K562 treated with DMSO at 1 percent for 12 hours (cell line): Measurements from ENCODE around the gene ZNF174. TPM values are rescaled to one million over a fixed set of nuclear protein-coding genes. Genes with fewer than 3 reads are reported as not detected.

Experiments
- total RNA-seq: library from RNA; unstranded; fragments of 300-600 nt; gene quantifications from 2 replicates; pipeline ENCODE4 v1.2.3, GENCODE V29; 2022; ENCODE audit not compliant: insufficient read depth

Gene ZNF174
- total RNA-seq = 13.1 and 21.1 TPM in 2 replicates

GRCh38 chr16:3400779-3401688, at the start of gene ZNF174, which contains the start of gene ZSCAN32:
Gene ZNF174, plus strand, starts transcription at chr16:3401215. Its CDS starts 790 bp downstream, at chr16:3402005.
Gene ZSCAN32, minus strand, starts transcription at chr16:3401004. Its CDS starts 3,447 bp downstream, at chr16:3397557.

GRCh38 chr16:3355589-3355988, 45.4 kb upstream of the ZNF174 start, which contains the start of gene OR2C1:
Gene OR2C1, plus strand, starts transcription at chr16:3355889. Its CDS starts 52 bp downstream, at chr16:3355941.

GRCh38 chr16:3443108-3444031, 42.4 kb downstream of the ZNF174 start, which contains the start of the genes NAA60 and ZNF597:
Gene NAA60, plus strand, starts transcription at chr16:3443680. Its CDS starts 32,548 bp downstream, at chr16:3476228.
Gene ZNF597, minus strand, starts transcription at chr16:3443504. Its CDS starts 351 bp downstream, at chr16:3443153.

Other genes with a start within 250 kb of the ZNF174 start
- gene OR1F1, start 213.0 kb upstream of the ZNF174 start, total RNA-seq = not detected in 2 replicates
- gene ZNF200, start 166.1 kb upstream of the ZNF174 start, total RNA-seq = 6.1 and 9.9 TPM in 2 replicates
- gene MEFV, start 144.6 kb upstream of the ZNF174 start, total RNA-seq = not detected in 2 replicates
- 36.1 and 40.4 TPM in 2 replicates for gene ZNF263, start 117.7 kb upstream of the ZNF174 start, total RNA-seq
- gene TIGD7, start 95.8 kb upstream of the ZNF174 start, total RNA-seq = 1.2 and 3.8 TPM in 2 replicates
- gene ZNF75A, start 95.7 kb upstream of the ZNF174 start, total RNA-seq = 4.2 and 10.1 TPM in 2 replicates
- gene OR2C1, start 45.3 kb upstream of the ZNF174 start, total RNA-seq = not detected in 2 replicates
- gene ZSCAN32, start 211 bp upstream of the ZNF174 start, total RNA-seq = 6.8 and 15.8 TPM in 2 replicates
- gene ZNF597, start 42.3 kb downstream of the ZNF174 start, total RNA-seq = 0.47 TPM in 1 of 2 replicates, not detected in the other
- 36.0 and 48.2 TPM in 2 replicates for gene NAA60, start 42.5 kb downstream of the ZNF174 start, total RNA-seq
- not detected in 2 replicates for gene C16orf90, start 94.3 kb downstream of the ZNF174 start, total RNA-seq
- gene CLUAP1, start 99.8 kb downstream of the ZNF174 start, total RNA-seq = 2.1 and 5.0 TPM in 2 replicates
- not detected in 2 replicates for gene NLRC3, start 176.2 kb downstream of the ZNF174 start, total RNA-seq
- gene SLX4, start 210.4 kb downstream of the ZNF174 start, total RNA-seq = 1.6 and 7.7 TPM in 2 replicates